ENCODE data around the gene USP21. TPM values are rescaled to one million over a fixed set of nuclear protein-coding genes. Genes with fewer than 3 reads are reported as not detected.

Gene USP21
- total and polyA plus RNA-seq, 8 donors = 7.9 to 25.3 (median 11.2) TPM

DNA sequence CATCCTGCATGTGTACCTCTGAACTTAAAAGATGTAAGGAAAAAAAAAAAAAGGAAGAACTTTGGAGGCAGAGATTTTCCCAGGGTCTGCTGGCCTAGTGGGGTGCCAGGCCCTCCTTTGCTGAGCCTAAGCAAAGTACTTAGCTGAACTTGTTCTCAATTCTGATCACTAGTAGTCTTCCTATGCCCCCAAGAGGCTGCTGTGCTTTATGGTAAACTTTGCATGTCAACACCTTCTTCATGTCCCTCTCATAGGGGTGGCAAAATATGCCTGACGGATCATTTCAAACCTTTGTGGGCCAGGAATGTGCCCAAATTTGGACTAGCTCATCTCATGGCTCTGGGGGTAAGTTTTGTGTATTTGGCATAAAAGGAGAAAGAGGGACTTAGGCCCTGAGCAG is 1.4 kb upstream of the USP21 start:
- Histone ChIP-seq H3K36me3 (no peaks in the 10 kb centered on the region), H3K9me3 (no peaks in the 10 kb centered on the region), H3K4me3 (no peak overlapping the region), H3K27me3 (no peaks in the 10 kb centered on the region), H3K27ac (no peak overlapping the region), H3K4me1 (peaks cover 8 to 19% (median 11%) of the 10 kb centered on the region in 3 donors)
- TF ChIP-seq, protein P1, sequence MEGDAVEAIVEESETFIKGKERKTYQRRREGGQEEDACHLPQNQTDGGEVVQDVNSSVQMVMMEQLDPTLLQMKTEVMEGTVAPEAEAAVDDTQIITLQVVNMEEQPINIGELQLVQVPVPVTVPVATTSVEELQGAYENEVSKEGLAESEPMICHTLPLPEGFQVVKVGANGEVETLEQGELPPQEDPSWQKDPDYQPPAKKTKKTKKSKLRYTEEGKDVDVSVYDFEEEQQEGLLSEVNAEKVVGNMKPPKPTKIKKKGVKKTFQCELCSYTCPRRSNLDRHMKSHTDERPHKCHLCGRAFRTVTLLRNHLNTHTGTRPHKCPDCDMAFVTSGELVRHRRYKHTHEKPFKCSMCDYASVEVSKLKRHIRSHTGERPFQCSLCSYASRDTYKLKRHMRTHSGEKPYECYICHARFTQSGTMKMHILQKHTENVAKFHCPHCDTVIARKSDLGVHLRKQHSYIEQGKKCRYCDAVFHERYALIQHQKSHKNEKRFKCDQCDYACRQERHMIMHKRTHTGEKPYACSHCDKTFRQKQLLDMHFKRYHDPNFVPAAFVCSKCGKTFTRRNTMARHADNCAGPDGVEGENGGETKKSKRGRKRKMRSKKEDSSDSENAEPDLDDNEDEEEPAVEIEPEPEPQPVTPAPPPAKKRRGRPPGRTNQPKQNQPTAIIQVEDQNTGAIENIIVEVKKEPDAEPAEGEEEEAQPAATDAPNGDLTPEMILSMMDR (IDR thresholded peaks at IDR 0.05) = no peak
- intact Hi-C loops (cut with DNase I) = no loop called here
- no peak for FAIRE-seq
- ATAC-seq = no peak
- no peak for DNase-seq
- 89 to 91% methylated on average over 1 of the region's 1 CpG for WGBS, 2 donors

DNA sequence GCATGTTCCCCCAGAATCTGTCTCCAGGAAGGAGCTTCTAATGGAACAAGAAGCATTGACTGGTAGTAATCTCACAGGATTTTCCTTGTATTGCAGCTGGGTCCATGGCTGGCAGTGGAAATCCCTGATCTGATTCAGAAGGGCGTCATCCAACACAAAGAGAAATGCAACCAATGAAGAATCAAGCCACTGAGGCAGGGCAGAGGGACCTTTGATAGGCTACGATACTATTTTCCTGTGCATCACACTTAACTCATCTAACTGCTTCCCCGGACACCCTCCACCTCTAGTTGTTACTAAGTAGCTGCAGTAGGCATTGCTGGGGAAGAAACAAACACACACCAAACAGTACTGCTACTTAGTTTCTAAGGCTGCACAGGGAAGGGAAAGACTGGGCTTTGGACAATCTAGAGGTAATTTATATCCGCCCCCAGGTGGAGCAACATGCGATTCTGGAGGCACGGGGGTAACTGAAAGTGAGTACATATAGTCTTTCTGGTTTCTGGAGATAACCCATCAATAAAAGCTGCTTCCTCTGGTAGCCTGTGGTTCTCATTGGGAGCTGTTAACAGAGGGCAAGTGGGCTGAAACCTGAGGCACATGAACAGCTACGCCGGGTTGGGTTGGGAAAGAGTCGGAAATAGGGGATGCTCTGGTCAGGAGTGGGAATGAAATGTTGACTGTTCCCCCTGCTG is 837 bp upstream of the USP21 start:
- WGBS, 2 donors = 58 to 60% methylated on average over 9 of the region's 9 CpGs
- ATAC-seq (no peak), FAIRE-seq (no peak), DNase-seq (no peak)
- intact Hi-C loops (cut with DNase I) = no loop called here
- H3K27ac ChIP-seq = peak overlapping the region in 3 of 4 donors; percentile 66 to 87 (median 84)
- H3K36me3 ChIP-seq = no peaks in the 10 kb centered on the region
- H3K27me3 ChIP-seq = no peaks in the 10 kb centered on the region
- peak overlapping the region in 3 of 4 donors; percentile 81 to 95 (median 92) for H3K4me3 ChIP-seq
- peaks cover 8 to 17% (median 11%) of the 10 kb centered on the region in 3 donors for H3K4me1 ChIP-seq
- TF ChIP-seq, protein P1 (IDR thresholded peaks at IDR 0.05) = no peak
- no peaks in the 10 kb centered on the region for H3K9me3 ChIP-seq

DNA sequence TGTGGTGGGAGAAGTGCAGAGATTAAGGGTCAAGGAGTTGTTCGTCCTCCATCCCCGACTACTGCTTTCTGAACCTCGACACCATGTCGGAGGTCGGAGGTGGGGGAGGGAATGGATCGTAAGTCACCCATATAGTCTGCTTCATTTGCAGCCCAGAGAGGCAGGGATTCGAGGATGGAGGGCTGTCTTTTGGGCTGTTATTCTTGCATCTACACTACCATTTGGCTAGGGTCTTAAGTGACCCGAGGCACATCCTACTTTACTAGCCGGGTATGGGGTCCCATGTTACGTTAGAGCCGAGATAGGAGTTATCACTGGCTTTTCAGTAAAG is 578 bp downstream of the USP21 start:
- H3K36me3 ChIP-seq = no peaks in the 10 kb centered on the region
- intact Hi-C loops (cut with DNase I) = no loop called here
- TF ChIP-seq, protein P1 (IDR thresholded peaks at IDR 0.05) = no peak
- peak overlapping the region; percentile 58 to 87 (median 75) for H3K27ac ChIP-seq
- 2 to 3% methylated on average over 11 of the region's 11 CpGs for WGBS, 2 donors
- H3K4me3 ChIP-seq = peak overlapping the region; percentile 81 to 95 (median 91)
- no peak for FAIRE-seq
- peaks cover 8 to 17% (median 11%) of the 10 kb centered on the region in 3 donors for H3K4me1 ChIP-seq
- ATAC-seq = peak in 1 of 4 donors; percentile 13
- no peak for DNase-seq
- H3K9me3 ChIP-seq = no peaks in the 10 kb centered on the region
- no peaks in the 10 kb centered on the region for H3K27me3 ChIP-seq

DNA sequence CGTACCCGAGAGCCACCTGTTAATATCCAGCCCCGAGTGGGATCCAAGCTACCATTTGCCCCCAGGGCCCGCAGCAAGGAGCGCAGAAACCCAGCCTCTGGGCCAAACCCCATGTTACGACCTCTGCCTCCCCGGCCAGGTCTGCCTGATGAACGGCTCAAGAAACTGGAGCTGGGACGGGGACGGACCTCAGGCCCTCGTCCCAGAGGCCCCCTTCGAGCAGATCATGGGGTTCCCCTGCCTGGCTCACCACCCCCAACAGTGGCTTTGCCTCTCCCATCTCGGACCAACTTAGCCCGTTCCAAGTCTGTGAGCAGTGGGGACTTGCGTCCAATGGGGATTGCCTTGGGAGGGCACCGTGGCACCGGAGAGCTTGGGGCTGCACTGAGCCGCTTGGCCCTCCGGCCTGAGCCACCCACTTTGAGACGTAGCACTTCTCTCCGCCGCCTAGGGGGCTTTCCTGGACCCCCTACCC is 1.4 kb downstream of the USP21 start:
- ATAC-seq (no peak), FAIRE-seq (no peak), DNase-seq (no peak)
- Histone ChIP-seq H3K4me1 (peaks cover under 1 to 17% (median 4%) of the 10 kb centered on the region in 3 donors), H3K27me3 (no peaks in the 10 kb centered on the region), H3K27ac (no peak overlapping the region), H3K36me3 (no peaks in the 10 kb centered on the region), H3K4me3 (no peak overlapping the region), H3K9me3 (no peaks in the 10 kb centered on the region)
- intact Hi-C loops (cut with DNase I) = no loop called here
- TF ChIP-seq, protein P1 (IDR thresholded peaks at IDR 0.05) = no peak
- 88 to 96% methylated on average over 22 of the region's 22 CpGs for WGBS, 2 donors

DNA sequence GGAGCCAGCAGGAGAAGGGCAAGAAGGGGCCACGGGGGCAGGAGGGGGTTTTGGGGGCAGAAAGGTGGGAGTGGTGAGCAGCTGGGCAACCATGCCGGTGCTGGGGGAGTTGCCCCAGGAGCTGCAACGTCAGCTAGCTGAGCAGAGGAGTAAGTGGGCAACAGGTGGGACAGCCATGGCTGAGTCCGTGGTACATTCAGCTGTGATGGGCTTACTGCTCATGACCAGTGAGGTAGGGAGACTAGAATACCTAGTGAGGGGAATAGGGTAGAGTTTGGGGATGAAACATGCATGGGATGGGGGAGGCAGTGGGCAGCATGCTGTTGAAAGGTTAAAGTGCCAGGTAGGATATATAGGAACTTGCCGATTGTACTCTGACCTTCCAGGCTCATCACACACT is 2.4 kb downstream of the USP21 start:
- FAIRE-seq = no peak
- TF ChIP-seq, protein P1 (IDR thresholded peaks at IDR 0.05) = no peak
- no peak for ATAC-seq
- H3K4me3 ChIP-seq = no peak overlapping the region
- peaks cover 0 to 17% (median 3%) of the 10 kb centered on the region in 3 donors for H3K4me1 ChIP-seq
- no peaks in the 10 kb centered on the region for H3K27me3 ChIP-seq
- no peak for DNase-seq
- H3K36me3 ChIP-seq = no peaks in the 10 kb centered on the region
- no peaks in the 10 kb centered on the region for H3K9me3 ChIP-seq
- H3K27ac ChIP-seq = no peak overlapping the region
- 82 to 89% methylated on average over 5 of the region's 5 CpGs for WGBS, 2 donors
- intact Hi-C loops (cut with DNase I) = no loop called here
